Activated T-cell treated with anti-CD3 and anti-CD28 coated beads, Interleukin-2, amount 50 U/mL, for 4 hours (primary cell): ENCODE data around the gene CUL9. TPM values are rescaled to one million over a fixed set of nuclear protein-coding genes. Genes with fewer than 3 reads are reported as not detected.

Experiments used
- ATAC-seq, 2 donors: fragments of 200-7000 bp; cut with Tn5 transposase; one replicate each; pipeline ENCODE4 v1.10.0; 2021
- DNase-seq: peaks from one replicate; pipeline ENCODE4 v3.0.0-alpha.2; 2020
- H3K27me3 Mint-ChIP-seq: one replicate; pipeline ENCODE4 v1.8.0; 2021; ENCODE audit warnings: low read depth, mixed read lengths
- H3K36me3 Mint-ChIP-seq: one replicate; pipeline ENCODE4 v1.8.0; 2022; ENCODE audit warnings: mixed read lengths; ENCODE audit not compliant: insufficient read depth
- H3K4me1 Mint-ChIP-seq: one replicate; pipeline ENCODE4 v1.8.0; 2021; ENCODE audit warnings: low read depth, mixed read lengths
- H3K4me3 Mint-ChIP-seq: one replicate; pipeline ENCODE4 v1.8.0; 2021; ENCODE audit warnings: mild to moderate bottlenecking, moderate library complexity, mixed read lengths
- H3K9me3 Mint-ChIP-seq: one replicate; pipeline ENCODE4 v1.8.0; 2021; ENCODE audit warnings: mixed read lengths
- total RNA-seq, 3 donors: library from RNA; stranded (reverse); gene quantifications; one replicate each; pipeline ENCODE4 v1.2.1, GENCODE V29; 2021

CUL9 gene
- total RNA-seq, 3 donors from 2014 or later: 29.5 to 32.3 (median 30.4) TPM

- no peak for DNase-seq
- H3K36me3 Mint-ChIP-seq: no peaks in the 10 kb centered on the region
- H3K4me1 Mint-ChIP-seq: no peaks in the 10 kb centered on the region
- no peak overlapping the region for H3K4me3 Mint-ChIP-seq
- ATAC-seq: no peak
- no peaks in the 10 kb centered on the region for H3K27me3 Mint-ChIP-seq
- H3K9me3 Mint-ChIP-seq: no peaks in the 10 kb centered on the region
Measured at GRCh38 chr6:43159599-43159998, 22.4 kb upstream of the CUL9 start.

- no peaks in the 10 kb centered on the region for H3K4me1 Mint-ChIP-seq
- DNase-seq (no peak), ATAC-seq (no peak)
- H3K27me3 Mint-ChIP-seq: no peaks in the 10 kb centered on the region
- H3K36me3 Mint-ChIP-seq: no peaks in the 10 kb centered on the region
- H3K9me3 Mint-ChIP-seq: no peaks in the 10 kb centered on the region
- H3K4me3 Mint-ChIP-seq: no peak overlapping the region
Measured at GRCh38 chr6:43163899-43164298, 18.1 kb upstream of the CUL9 start.

GRCh38 chr6:43170417-43170930 lies 11.5 kb upstream of the CUL9 start:
- Mint-ChIP-seq H3K27me3 (no peaks in the 10 kb centered on the region), H3K4me1 (peaks cover 36% of the 10 kb centered on the region), H3K36me3 (peaks cover 9% of the 10 kb centered on the region), H3K9me3 (no peaks in the 10 kb centered on the region), H3K4me3 (peak overlapping the region; percentile 86)
- ATAC-seq: no peak
- DNase-seq: no peak

- H3K36me3 Mint-ChIP-seq: peaks cover 10% of the 10 kb centered on the region
- ATAC-seq (peak; percentile 80 to 82), DNase-seq (peak; percentile 99)
- peak within 1 kb of the TSS; percentile 90 for H3K4me3 Mint-ChIP-seq
- H3K9me3 Mint-ChIP-seq: no peaks in the 10 kb centered on the region
- no peaks in the 10 kb centered on the region for H3K27me3 Mint-ChIP-seq
- peaks cover 40% of the 10 kb centered on the region for H3K4me1 Mint-ChIP-seq
Measured at GRCh38 chr6:43170931-43171706, 10.9 kb upstream of the CUL9 start, which contains the start of gene SRF. TSS of gene SRF (plus strand) at chr6:43171269. CDS start at chr6:43171657, 388 bp downstream.

GRCh38 chr6:43171707-43172103 lies 10.3 kb upstream of the CUL9 start:
- Mint-ChIP-seq H3K27me3 (no peaks in the 10 kb centered on the region), H3K36me3 (peaks cover 12% of the 10 kb centered on the region), H3K9me3 (no peaks in the 10 kb centered on the region), H3K4me3 (peak overlapping the region; percentile 90), H3K4me1 (peaks cover 42% of the 10 kb centered on the region)
- peak; percentile 35 for DNase-seq
- peak; percentile 12 to 20 for ATAC-seq

- no peak for ATAC-seq
- Mint-ChIP-seq H3K4me3 (peak overlapping the region; percentile 90), H3K4me1 (peaks cover 42% of the 10 kb centered on the region), H3K27me3 (no peaks in the 10 kb centered on the region), H3K9me3 (no peaks in the 10 kb centered on the region), H3K36me3 (peaks cover 12% of the 10 kb centered on the region)
- DNase-seq: peak; percentile 36
Measured at GRCh38 chr6:43172104-43173007, 9.6 kb upstream of the CUL9 start.

- Mint-ChIP-seq H3K27me3 (no peaks in the 10 kb centered on the region), H3K36me3 (peaks cover 14% of the 10 kb centered on the region), H3K4me3 (peak overlapping the region; percentile 90), H3K9me3 (no peaks in the 10 kb centered on the region), H3K4me1 (peaks cover 42% of the 10 kb centered on the region)
- DNase-seq: no peak
- no peak for ATAC-seq
Measured at GRCh38 chr6:43173591-43174262, 8.3 kb upstream of the CUL9 start.

GRCh38 chr6:43174263-43175112 lies 7.5 kb upstream of the CUL9 start:
- Mint-ChIP-seq H3K4me1 (peaks cover 42% of the 10 kb centered on the region), H3K36me3 (peaks cover 14% of the 10 kb centered on the region)

GRCh38 chr6:43175676-43176422 lies 6.1 kb upstream of the CUL9 start:
- Mint-ChIP-seq H3K27me3 (no peaks in the 10 kb centered on the region), H3K9me3 (no peaks in the 10 kb centered on the region), H3K4me1 (peaks cover 36% of the 10 kb centered on the region), H3K36me3 (peaks cover 14% of the 10 kb centered on the region), H3K4me3 (no peak overlapping the region)
- ATAC-seq: no peak
- DNase-seq: no peak

More at GRCh38 chr6:43174263-43175112, 7.5 kb upstream of the CUL9 start:
- Mint-ChIP-seq H3K27me3 (no peaks in the 10 kb centered on the region), H3K9me3 (no peaks in the 10 kb centered on the region), H3K4me3 (peak overlapping the region; percentile 90)
- DNase-seq (peak; percentile 93), ATAC-seq (peak; percentile 64 to 66)

- Mint-ChIP-seq H3K36me3 (peaks cover 14% of the 10 kb centered on the region), H3K27me3 (no peaks in the 10 kb centered on the region), H3K9me3 (no peaks in the 10 kb centered on the region), H3K4me3 (no peak overlapping the region), H3K4me1 (peaks cover 39% of the 10 kb centered on the region)
- ATAC-seq: no peak
- DNase-seq: no peak
Measured at GRCh38 chr6:43176423-43176786, 5.6 kb upstream of the CUL9 start.

GRCh38 chr6:43178150-43178549 lies 3.8 kb upstream of the CUL9 start:
- no peaks in the 10 kb centered on the region for H3K27me3 Mint-ChIP-seq
- H3K9me3 Mint-ChIP-seq: no peaks in the 10 kb centered on the region
- peaks cover 40% of the 10 kb centered on the region for H3K4me1 Mint-ChIP-seq
- ATAC-seq: no peak
- peaks cover 12% of the 10 kb centered on the region for H3K36me3 Mint-ChIP-seq
- no peak overlapping the region for H3K4me3 Mint-ChIP-seq
- DNase-seq: no peak

GRCh38 chr6:43178951-43179830 lies 2.8 kb upstream of the CUL9 start:
- H3K9me3 Mint-ChIP-seq: no peaks in the 10 kb centered on the region
- peaks cover 15% of the 10 kb centered on the region for H3K36me3 Mint-ChIP-seq
- ATAC-seq (no peak), DNase-seq (no peak)
- no peaks in the 10 kb centered on the region for H3K27me3 Mint-ChIP-seq
- no peak overlapping the region for H3K4me3 Mint-ChIP-seq
- peaks cover 41% of the 10 kb centered on the region for H3K4me1 Mint-ChIP-seq
